Measurements from ENCODE around the gene LPP.
A peak's percentile ranks its signal among the peaks of the same experiment; 100 is the strongest.

The LPP gene

DNA sequence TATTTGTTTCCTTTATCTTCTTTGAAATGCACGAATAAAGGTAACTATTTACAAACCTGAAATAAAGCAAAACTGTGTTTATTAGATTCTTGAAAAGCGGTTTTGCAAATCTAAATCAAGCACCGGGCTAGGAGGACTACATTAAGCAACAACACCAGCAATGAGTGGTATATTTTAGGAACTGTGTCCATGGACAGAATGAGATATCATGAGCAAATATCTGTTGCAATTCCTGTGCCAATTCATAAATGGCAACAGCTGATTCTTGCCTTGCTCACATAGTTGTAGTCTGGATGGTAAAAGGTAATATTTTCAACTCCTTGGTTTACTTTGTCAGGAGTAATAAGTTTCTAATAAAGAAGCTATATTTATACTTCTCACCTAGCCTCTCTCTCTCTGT, 403.3 kb downstream of the LPP start:
- no peak for ATAC-seq
- Mint-ChIP-seq H3K36me3 (no peaks in the 10 kb centered on the region), H3K9me3 (no peaks in the 10 kb centered on the region), H3K27ac (no peak overlapping the region), H3K4me3 (no peak overlapping the region), H3K4me1 (peaks cover 46% of the 10 kb centered on the region)
- no peak for DNase-seq (ENCODE audit: low spot score in 2 of 2)

DNA sequence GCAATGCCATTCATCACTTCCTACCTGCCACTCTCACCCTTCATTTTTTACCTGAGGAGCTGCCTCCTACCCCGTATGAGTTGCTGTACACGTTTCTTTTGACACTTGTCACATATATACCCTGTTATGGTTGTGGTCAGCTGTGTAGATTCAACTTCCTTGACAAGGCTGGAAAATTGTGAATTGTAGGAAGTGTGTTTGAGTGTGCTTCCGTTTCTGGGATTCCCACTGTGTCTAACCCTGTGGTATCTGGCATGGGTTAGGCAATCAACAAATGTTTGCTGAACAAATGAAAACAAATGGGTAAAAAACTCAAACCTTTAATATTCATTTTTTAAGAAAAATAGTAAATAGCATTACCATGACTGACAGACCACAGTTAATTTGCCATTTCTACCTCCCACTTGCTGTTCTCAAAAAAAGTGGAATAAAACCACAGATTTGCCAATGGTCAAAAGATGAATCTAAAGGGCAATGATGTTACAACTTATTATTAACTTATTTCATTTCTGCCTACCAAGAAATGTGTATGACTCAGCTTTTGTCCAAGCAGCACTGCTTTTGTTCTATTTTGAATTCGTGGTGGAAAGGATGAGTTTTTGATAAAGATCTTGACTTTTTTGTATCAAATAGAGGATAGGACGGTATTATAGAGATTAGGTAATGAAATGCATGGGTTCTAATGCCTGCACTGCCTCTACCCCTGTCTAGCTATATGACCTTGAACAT, 404.6 kb downstream of the LPP start:
- no peak for DNase-seq (ENCODE audit: low spot score in 2 of 2)
- ATAC-seq = peak; percentile 31
- Mint-ChIP-seq H3K27ac (no peak overlapping the region), H3K36me3 (no peaks in the 10 kb centered on the region), H3K4me1 (peaks cover 41% of the 10 kb centered on the region), H3K4me3 (no peak overlapping the region), H3K9me3 (no peaks in the 10 kb centered on the region)

DNA sequence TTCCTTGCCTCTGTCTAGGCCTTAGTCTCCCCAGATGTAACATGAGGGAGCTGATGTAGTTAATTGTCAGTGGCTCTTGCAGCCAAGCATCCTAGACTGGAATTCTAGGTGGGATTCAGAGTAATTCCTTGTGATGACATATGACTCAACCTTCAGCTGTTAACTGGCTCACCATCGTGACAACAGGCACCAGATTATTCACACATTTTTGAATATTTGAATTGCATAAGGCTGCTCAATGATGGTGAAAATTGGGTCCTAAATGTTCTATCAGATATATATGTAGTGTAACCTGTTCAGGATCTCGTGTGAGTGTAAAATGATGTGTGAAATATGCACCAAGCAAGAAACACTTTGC, 405.1 kb downstream of the LPP start:
- no peak for ATAC-seq
- H3K36me3 Mint-ChIP-seq = no peaks in the 10 kb centered on the region
- H3K4me1 Mint-ChIP-seq = peaks cover 37% of the 10 kb centered on the region
- no peak for DNase-seq (ENCODE audit: low spot score in 2 of 2)
- H3K27ac Mint-ChIP-seq = no peak overlapping the region
- no peaks in the 10 kb centered on the region for H3K9me3 Mint-ChIP-seq
- H3K4me3 Mint-ChIP-seq = no peak overlapping the region

- Mint-ChIP-seq H3K4me3 (no peak overlapping the region), H3K36me3 (no peaks in the 10 kb centered on the region), H3K4me1 (peaks cover 37% of the 10 kb centered on the region), H3K9me3 (no peaks in the 10 kb centered on the region), H3K27ac (no peak overlapping the region)
- ATAC-seq (no peak), DNase-seq (ENCODE audit: low spot score in 2 of 2) (no peak)
These were observed 405.9 kb downstream of the LPP start for GRCh38 chr3:188559856-188560255.

DNA sequence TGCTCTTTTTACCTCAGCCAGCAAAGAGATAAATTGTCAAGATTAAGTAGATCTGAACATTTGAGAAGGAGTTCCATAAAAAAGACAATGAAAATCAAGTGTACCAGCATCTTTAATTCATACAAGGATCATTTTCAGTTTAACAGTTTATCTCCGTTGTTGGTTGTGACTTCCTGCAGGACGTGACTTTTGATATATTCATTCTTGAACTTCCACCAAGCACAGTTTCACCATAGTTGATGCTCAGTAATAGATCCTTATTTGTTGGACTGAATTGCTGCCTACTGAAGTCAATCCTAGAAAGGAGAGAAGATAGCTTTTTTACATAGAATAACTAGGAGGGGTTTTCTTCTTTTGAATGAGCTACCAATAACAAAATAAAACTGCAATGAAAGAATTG, 408.2 kb downstream of the LPP start:
- ATAC-seq (no peak), DNase-seq (ENCODE audit: low spot score in 2 of 2) (no peak)
- Mint-ChIP-seq H3K4me3 (peak overlapping the region; percentile 8), H3K36me3 (no peaks in the 10 kb centered on the region), H3K4me1 (peaks cover 37% of the 10 kb centered on the region), H3K9me3 (no peaks in the 10 kb centered on the region), H3K27ac (no peak overlapping the region)

DNA sequence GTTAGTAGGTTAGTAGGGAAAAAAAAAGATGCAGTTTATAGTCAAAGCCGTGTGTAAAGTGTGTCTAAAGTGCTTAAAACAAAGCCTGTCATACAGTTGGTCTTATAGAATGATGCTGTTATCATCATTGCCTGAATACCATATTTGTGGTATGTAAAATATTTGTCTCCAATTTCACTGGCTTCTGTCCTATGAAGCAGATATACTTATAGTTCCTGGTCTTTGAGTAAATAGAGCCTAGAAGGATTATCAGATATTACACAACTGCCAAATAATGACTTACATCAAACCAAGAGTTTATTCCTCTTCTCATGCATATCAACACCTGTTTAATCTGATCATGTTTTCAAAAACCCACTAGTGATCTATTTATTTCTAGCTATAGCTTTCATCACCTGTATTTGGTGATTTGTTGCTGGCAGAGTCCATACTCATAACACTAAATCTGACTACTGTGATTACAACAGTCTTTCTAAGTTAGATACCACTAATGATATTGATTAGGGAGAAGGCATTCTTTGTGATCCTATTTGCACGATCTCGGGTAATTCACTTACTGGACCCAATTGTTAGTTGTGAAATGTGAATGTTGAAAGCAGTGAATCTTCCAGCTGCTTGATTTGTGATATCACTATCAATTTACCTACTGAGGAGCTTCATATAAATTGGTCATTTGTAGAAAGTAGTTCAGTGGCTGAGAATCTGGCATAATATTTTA, 413.7 kb downstream of the LPP start:
- peaks cover 13% of the 10 kb centered on the region for H3K4me1 Mint-ChIP-seq
- DNase-seq (ENCODE audit: low spot score in 2 of 2) (no peak), ATAC-seq (no peak)
- no peaks in the 10 kb centered on the region for H3K36me3 Mint-ChIP-seq
- no peak overlapping the region for H3K4me3 Mint-ChIP-seq
- H3K27ac Mint-ChIP-seq = no peak overlapping the region
- no peaks in the 10 kb centered on the region for H3K9me3 Mint-ChIP-seq

GRCh38 chr3:188568736-188569135, 414.8 kb downstream of the LPP start:
- no peaks in the 10 kb centered on the region for H3K36me3 Mint-ChIP-seq
- peaks cover 14% of the 10 kb centered on the region for H3K4me1 Mint-ChIP-seq
- no peaks in the 10 kb centered on the region for H3K9me3 Mint-ChIP-seq
- no peak overlapping the region for H3K27ac Mint-ChIP-seq
- ATAC-seq = peak; percentile 93
- no peak overlapping the region for H3K4me3 Mint-ChIP-seq
- DNase-seq (ENCODE audit: low spot score in 2 of 2) = no peak

- H3K27ac Mint-ChIP-seq = no peak overlapping the region
- ATAC-seq = no peak
These were observed 417.7 kb downstream of the LPP start for GRCh38 chr3:188571531-188572095.

DNA sequence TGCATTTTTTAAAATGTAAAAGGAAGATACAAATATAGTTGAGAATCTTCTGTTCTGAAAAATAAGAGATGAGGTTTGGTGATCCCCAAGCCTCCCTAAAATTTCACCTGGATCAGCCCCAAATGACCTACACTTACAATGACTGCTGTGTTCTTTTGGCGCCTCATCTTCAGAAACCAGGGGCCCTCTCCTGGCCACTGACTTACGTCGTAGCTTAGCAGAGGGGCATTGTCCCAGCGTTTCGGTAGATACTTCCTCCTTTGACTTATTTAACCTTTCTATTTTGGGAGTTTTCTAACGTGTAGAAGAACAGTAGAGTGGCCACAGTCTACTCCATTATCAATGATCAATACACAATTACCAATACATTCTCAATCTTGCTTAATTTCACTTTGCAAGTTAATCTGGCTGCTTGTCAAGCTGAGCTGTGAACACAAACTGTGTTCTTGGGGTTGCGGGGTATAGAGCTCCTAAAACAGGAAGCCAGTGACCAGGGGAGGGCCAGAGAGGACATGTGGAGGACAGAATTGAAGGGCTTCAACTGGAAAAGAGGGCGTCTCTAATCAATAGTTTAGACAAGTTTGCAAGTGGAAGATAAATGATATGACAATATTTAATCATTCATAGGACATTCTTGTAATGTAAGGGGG, 419.5 kb downstream of the LPP start:
- peak overlapping the region; percentile 5 for H3K27ac Mint-ChIP-seq
- DNase-seq (ENCODE audit: low spot score in 2 of 2) (no peak), ATAC-seq (no peak)
- no peak overlapping the region for H3K4me3 Mint-ChIP-seq
- peaks cover 2% of the 10 kb centered on the region for H3K36me3 Mint-ChIP-seq
- H3K4me1 Mint-ChIP-seq = peaks cover 28% of the 10 kb centered on the region
- no peaks in the 10 kb centered on the region for H3K9me3 Mint-ChIP-seq

More at GRCh38 chr3:188571531-188572095, 417.7 kb downstream of the LPP start:
- no peak for DNase-seq (ENCODE audit: low spot score in 2 of 2)
- no peaks in the 10 kb centered on the region for H3K36me3 Mint-ChIP-seq
- no peak overlapping the region for H3K4me3 Mint-ChIP-seq
- H3K4me1 Mint-ChIP-seq = peaks cover 21% of the 10 kb centered on the region
- H3K9me3 Mint-ChIP-seq = no peaks in the 10 kb centered on the region

DNA sequence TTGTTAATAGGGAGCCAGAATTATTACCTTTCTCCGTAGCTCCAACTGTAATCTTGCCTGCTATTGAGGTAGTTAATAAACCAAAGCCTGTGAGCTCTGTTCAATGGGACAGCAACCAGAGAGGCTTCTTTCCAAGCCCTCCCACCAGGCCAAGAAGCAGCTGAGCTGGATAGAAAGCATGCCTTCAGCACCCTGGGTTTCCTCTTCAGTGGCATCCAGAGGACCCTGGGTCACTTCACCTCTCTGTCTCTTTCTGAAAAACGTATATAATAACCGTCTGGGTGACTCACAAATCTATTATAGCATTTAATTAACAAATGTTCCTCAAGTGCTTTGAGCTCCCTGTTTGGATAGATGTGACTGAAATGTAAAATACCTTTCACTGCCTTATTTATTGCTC, 420.0 kb downstream of the LPP start:
- Mint-ChIP-seq H3K4me3 (no peak overlapping the region), H3K9me3 (no peaks in the 10 kb centered on the region), H3K36me3 (peaks cover 5% of the 10 kb centered on the region), H3K27ac (peak overlapping the region; percentile 5), H3K4me1 (peaks cover 28% of the 10 kb centered on the region)
- ATAC-seq (no peak), DNase-seq (ENCODE audit: low spot score in 2 of 2) (no peak)

- H3K27ac Mint-ChIP-seq = no peak overlapping the region
- peaks cover 5% of the 10 kb centered on the region for H3K36me3 Mint-ChIP-seq
- no peak for ATAC-seq
- H3K4me1 Mint-ChIP-seq = peaks cover 29% of the 10 kb centered on the region
- no peak overlapping the region for H3K4me3 Mint-ChIP-seq
- DNase-seq (ENCODE audit: low spot score in 2 of 2) = no peak
- no peaks in the 10 kb centered on the region for H3K9me3 Mint-ChIP-seq
These were observed 420.9 kb downstream of the LPP start for GRCh38 chr3:188574885-188575284.

GRCh38 chr3:188575501-188575900, 421.5 kb downstream of the LPP start:
- ATAC-seq (no peak), DNase-seq (ENCODE audit: low spot score in 2 of 2) (no peak)
- H3K4me1 Mint-ChIP-seq = peaks cover 29% of the 10 kb centered on the region
- H3K4me3 Mint-ChIP-seq = no peak overlapping the region
- H3K9me3 Mint-ChIP-seq = no peaks in the 10 kb centered on the region
- H3K36me3 Mint-ChIP-seq = peaks cover 5% of the 10 kb centered on the region
- no peak overlapping the region for H3K27ac Mint-ChIP-seq

DNA sequence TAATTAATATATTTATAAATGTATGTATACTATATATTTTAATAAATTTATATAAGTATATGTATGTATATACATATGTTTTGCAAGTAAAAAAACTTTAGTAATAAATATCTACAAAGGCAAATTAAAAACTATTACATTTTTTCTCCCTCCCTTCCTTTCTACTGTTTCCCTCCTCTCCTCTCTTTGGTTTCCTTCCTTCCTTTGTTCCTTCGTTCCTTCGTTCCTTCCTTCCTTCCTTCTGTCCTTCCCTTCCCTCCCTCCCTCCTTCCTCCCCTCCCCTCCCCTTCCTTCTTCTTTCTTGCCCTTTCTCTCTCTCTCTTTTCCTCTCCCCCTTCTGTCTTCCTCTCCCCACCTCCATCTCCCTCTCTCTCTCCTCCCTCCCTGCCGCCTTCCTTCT, 423.6 kb downstream of the LPP start:
- peaks cover 5% of the 10 kb centered on the region for H3K36me3 Mint-ChIP-seq
- DNase-seq (ENCODE audit: low spot score in 2 of 2) (no peak), ATAC-seq (no peak)
- peaks cover 29% of the 10 kb centered on the region for H3K4me1 Mint-ChIP-seq
- H3K27ac Mint-ChIP-seq = peak overlapping the region; percentile 30
- H3K9me3 Mint-ChIP-seq = no peaks in the 10 kb centered on the region
- no peak overlapping the region for H3K4me3 Mint-ChIP-seq

GRCh38 chr3:188578576-188579363, 424.8 kb downstream of the LPP start:
- peaks cover 24% of the 10 kb centered on the region for H3K4me1 Mint-ChIP-seq
- H3K9me3 Mint-ChIP-seq = no peaks in the 10 kb centered on the region
- peak overlapping the region; percentile 30 for H3K27ac Mint-ChIP-seq
- H3K4me3 Mint-ChIP-seq = no peak overlapping the region
- peak; percentile 93 for ATAC-seq
- peak in 1 of 2 donors; percentile 55 for DNase-seq (ENCODE audit: low spot score in 2 of 2)
- H3K36me3 Mint-ChIP-seq = peaks cover 5% of the 10 kb centered on the region

- peaks cover 5% of the 10 kb centered on the region for H3K36me3 Mint-ChIP-seq
- peaks cover 28% of the 10 kb centered on the region for H3K4me1 Mint-ChIP-seq
- DNase-seq (ENCODE audit: low spot score in 2 of 2) (no peak), ATAC-seq (no peak)
- no peak overlapping the region for H3K4me3 Mint-ChIP-seq
- H3K9me3 Mint-ChIP-seq = no peaks in the 10 kb centered on the region
- H3K27ac Mint-ChIP-seq = no peak overlapping the region
These were observed 426.3 kb downstream of the LPP start for GRCh38 chr3:188580223-188580622.
